ENCODE results near the gene IRX4.

GRCh38 chr5:1885868-1886845, 3.4 kb upstream of the IRX4 start:
- TF ChIP-seq CTCF (IDR thresholded peaks at IDR 0.05): no peak
- no peak for TF ChIP-seq POLR2A (IDR thresholded peaks at IDR 0.05)

All from tibial nerve (tissue), 3 donors.